ENCODE results near the gene PHOSPHO2.

GRCh38 chr2:169694894-169695260, 608 bp downstream of the PHOSPHO2 start:
- TF ChIP-seq REST (tag by site-specific recombination; IDR thresholded peaks at IDR 0.05) = no peak
- no peak for TF ChIP-seq ZNF221 (tag by site-specific recombination; IDR thresholded peaks at IDR 0.05; ENCODE audit: borderline replicate concordance)
- no peak for TF ChIP-seq CTCF (tag by site-specific recombination; IDR thresholded peaks at IDR 0.05)
- no peak for TF ChIP-seq ZBTB1 (tag by site-specific recombination; IDR thresholded peaks at IDR 0.05)
- TF ChIP-seq GLI4 (tag by site-specific recombination; IDR thresholded peaks at IDR 0.05) = no peak
- TF ChIP-seq WT1 (tag by site-specific recombination; IDR thresholded peaks at IDR 0.05) = no peak
- no peak for TF ChIP-seq ZNF121 (tag by site-specific recombination; IDR thresholded peaks at IDR 0.05)
- TF ChIP-seq ZSCAN18 (tag by site-specific recombination; IDR thresholded peaks at IDR 0.05) = no peak
- TF ChIP-seq AEBP2 (tag by site-specific recombination; IDR thresholded peaks at IDR 0.05; ENCODE audit: borderline replicate concordance) = no peak
- TF ChIP-seq ZNF214 (tag by site-specific recombination; IDR thresholded peaks at IDR 0.05; ENCODE audit: borderline replicate concordance) = no peak
- no peak for TF ChIP-seq ZSCAN5A (tag by site-specific recombination; IDR thresholded peaks at IDR 0.05)
- TF ChIP-seq PBX3 (CRISPR knock-in tag; IDR thresholded peaks at IDR 0.05) = no peak
- no peak for TF ChIP-seq GLIS2 (tag by site-specific recombination; IDR thresholded peaks at IDR 0.05)

All from HEK293 (cell line).